RPMI8226 (cell line): ENCODE results near the gene TGFA.
A peak's percentile ranks its signal among the peaks of the same experiment; 100 is the strongest.

Source experiments
- DNase-seq: peaks from one replicate; pipeline ENCODE4 v3.0.0-alpha.2; 2015

The TGFA gene

DNA sequence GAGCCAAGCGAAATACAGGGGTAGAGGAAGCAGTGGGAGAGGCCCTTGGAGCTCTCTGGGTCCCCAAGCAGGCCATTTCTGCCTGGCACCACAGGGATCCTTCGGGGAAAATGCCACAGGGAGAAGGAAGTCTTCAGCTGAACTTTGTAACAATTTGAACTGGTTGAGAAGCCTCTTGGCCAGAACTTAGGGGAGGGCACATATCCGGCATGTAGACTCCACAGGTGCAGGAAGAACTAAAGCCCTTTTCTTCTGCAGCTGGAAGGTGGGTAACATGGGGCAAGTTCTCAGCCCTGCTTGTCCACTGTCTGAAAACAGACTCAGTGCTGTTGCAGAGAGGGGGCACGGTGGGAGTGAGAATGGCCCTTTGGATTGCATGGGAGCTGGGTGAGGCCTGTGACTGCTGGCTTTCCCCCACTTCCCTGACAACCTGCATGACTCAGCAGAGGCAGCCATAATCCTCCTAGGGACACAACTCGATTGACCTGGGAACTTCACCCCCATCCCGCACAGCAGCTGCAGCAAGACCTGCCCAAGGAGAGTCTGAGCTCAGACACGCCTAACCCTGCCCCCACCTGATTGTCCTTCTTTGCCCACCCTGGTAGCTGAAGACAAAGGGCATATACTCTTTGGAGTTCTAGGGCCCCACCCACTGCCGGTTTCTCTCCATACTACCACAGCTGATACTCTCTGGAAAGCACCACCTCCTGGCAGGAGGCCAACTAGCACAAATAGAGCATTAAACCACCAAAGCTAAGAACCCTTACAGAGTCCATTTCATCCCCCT lies 150.2 kb downstream of the TGFA start:
- peak; percentile 52 for DNase-seq

DNA sequence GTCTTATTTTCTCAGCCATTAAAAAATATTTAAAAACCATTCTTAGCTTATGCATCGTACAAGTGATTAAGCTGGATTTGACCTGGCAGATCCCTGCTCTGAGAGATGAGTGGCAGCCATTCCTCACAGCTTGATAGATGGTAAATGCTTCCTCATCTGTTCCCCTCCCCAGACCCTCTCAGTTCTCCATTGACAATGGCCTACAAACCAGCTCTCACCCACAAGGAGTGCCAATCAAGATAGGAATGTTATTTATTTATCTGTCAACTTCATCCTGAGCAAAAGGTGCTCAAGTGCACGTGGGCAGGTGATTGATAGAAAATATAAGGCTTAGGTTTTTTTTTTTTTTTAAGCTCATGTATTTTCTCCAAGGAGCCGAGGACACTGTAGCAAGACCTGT lies 153.1 kb downstream of the TGFA start:
- DNase-seq, result no peak

DNA sequence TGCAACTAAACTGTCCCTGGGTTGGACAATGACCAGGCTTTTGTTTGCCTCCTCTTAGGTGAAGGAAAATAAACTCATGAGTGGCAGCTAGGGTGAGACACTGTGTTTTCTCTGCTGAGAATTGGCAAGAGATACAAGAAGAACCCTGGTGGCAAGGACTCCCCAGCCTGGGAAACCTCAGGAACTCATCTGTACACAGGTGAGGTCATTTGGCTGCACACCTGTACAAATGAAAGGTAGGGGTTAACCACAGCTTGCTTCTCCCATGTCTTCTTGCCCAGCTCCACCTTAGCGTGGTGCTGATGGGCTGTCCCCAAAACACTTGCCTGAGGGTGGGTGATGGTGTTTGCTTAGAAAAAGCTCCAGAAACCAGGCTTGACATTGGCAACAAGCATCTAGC lies 154.6 kb downstream of the TGFA start:
- DNase-seq, result peak; percentile 5
